ENCODE data around the gene MBTPS1.

Gene MBTPS1

DNA sequence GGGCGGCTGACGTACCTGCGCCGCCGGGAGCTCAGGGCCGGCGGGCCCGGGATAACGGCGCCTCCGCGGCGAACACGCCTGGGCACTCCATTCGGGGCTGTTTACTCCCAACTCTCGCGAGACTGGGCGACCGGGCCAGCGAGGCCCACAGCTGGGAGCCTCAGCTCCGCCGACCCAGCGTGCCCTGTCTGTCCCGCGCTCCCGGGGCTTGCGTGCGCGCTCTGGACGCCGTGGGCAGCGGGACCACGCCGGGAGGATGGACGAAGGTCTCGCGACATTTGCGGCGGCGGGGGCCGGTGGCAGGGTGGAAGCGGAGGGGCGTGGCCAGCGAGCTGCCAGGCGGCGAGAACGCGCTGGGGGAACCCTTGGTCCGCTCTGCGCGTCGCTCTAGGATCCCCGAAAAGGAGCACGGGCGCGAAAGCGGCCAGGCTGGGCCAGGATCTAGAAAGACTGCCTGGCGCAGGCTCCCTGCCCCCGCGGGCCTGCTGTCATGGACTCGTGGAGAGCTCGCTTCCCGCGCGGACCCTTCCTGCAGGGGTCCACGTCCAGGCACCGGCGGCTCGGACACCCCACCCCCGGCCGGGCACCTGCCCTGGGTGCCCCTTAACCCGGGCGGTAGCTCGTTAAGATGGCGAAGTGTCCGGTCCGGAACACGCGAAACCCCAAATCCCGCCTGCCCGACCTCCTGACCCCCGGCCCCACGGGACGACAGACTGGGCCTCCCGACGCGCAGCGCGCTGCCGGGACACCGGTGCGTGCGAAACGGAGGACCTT is at the start of gene MBTPS1:
Gene MBTPS1, minus strand, starts transcription at position 223 of the 774 bp plus-strand sequence. CDS start 15,159 bp downstream, outside the sequence.
- peak within 1 kb of the TSS; percentile 93 for H3K4me3 Mint-ChIP-seq
- no peaks in the 10 kb centered on the region for H3K9me3 Mint-ChIP-seq
- H3K36me3 Mint-ChIP-seq = peaks cover 3% of the 10 kb centered on the region
- CTCF ChIA-PET = interaction anchor here (0.8 to 2.7 kb wide), 9 partner anchors 15 to 70 kb away, joined by 3 to 12 read pairs (median 4); partner anchors contain the start of gene TAF1C
- DNase-seq = peak; percentile 98
- H3K4me1 Mint-ChIP-seq = peaks cover 25% of the 10 kb centered on the region
- peak within 1 kb of the TSS; percentile 94 for H3K27ac Mint-ChIP-seq
- H3K27me3 Mint-ChIP-seq = no peaks in the 10 kb centered on the region

DNA sequence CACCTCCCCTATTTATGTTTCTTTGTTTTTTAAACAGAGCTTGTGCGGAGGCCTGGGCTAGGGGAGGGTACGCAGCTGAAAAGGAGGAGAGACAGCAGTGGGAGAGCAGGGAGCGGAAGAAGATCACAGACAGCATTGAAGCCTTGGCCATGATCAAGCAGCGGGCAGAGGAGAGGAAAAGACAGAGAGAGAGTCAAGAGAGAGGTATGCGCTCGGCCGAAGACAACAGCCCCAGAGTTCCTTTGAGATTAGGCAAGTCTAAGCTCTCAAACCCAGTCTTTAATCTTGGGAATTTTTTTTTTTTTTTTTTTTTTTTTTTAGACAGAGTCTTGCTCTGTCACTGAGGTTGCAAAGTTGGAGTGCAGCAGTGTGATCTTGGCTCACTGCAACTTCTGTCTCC is 49.0 kb upstream of the MBTPS1 start:
- Mint-ChIP-seq H3K36me3 (no peaks in the 10 kb centered on the region), H3K4me3 (no peak overlapping the region), H3K27me3 (peaks cover 37% of the 10 kb centered on the region), H3K27ac (no peak overlapping the region), H3K4me1 (no peaks in the 10 kb centered on the region), H3K9me3 (no peaks in the 10 kb centered on the region)
- CTCF ChIA-PET = no interaction called here
- DNase-seq = no peak

DNA sequence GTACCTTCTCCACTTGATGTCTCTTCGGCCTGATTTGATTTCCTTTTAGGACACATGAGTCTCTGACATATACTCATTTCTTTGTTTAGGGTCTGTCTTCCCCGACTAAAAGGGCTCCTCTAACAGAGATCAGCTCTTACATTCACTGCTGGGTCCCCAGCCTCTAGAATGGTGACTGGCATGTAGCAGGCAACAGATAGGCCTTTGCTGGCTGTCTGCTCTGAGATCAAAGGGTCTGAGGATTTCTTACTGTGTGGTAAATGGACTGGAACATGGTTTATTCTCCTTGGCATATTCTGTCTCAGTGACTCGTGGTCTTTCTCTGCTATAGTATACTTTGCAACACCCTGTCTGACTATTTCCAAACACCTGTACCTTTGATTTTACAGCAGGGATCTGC is 45.1 kb upstream of the MBTPS1 start:
- no peak overlapping the region for H3K4me3 Mint-ChIP-seq
- no peak overlapping the region for H3K27ac Mint-ChIP-seq
- no peaks in the 10 kb centered on the region for H3K9me3 Mint-ChIP-seq
- H3K36me3 Mint-ChIP-seq = no peaks in the 10 kb centered on the region
- peaks cover 51% of the 10 kb centered on the region for H3K27me3 Mint-ChIP-seq
- no peaks in the 10 kb centered on the region for H3K4me1 Mint-ChIP-seq
- CTCF ChIA-PET = interaction anchor here (1.1 kb wide), 1 partner anchor 24 kb away, joined by 3 read pairs; no protein-coding TSS in a partner anchor
- DNase-seq = no peak

DNA sequence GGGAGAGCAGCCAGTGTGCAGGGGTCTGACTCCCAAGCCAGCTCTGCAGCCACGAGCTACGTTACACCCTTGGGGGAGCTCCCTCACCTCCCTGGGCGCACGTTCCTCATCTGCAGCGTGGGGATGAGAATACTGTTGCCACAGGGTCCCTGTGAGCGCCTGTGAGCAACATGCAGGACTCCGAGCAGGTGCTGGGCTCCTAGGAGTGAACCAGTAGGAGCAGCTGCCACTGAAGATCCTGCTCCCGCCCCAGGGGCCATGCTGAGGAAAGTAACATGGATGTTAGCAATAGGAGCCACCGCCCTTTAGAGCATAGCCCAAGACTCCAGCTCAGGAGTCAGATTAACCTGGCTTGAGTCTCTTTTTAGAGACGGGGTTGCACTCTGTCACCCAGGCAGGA is 44.3 kb upstream of the MBTPS1 start:
- no peaks in the 10 kb centered on the region for H3K9me3 Mint-ChIP-seq
- DNase-seq = no peak
- no peak overlapping the region for H3K27ac Mint-ChIP-seq
- peaks cover 44% of the 10 kb centered on the region for H3K27me3 Mint-ChIP-seq
- H3K36me3 Mint-ChIP-seq = no peaks in the 10 kb centered on the region
- CTCF ChIA-PET = interaction anchor here (1.1 kb wide), 1 partner anchor 23 kb away, joined by 3 read pairs; no protein-coding TSS in a partner anchor
- no peaks in the 10 kb centered on the region for H3K4me1 Mint-ChIP-seq
- no peak overlapping the region for H3K4me3 Mint-ChIP-seq

DNA sequence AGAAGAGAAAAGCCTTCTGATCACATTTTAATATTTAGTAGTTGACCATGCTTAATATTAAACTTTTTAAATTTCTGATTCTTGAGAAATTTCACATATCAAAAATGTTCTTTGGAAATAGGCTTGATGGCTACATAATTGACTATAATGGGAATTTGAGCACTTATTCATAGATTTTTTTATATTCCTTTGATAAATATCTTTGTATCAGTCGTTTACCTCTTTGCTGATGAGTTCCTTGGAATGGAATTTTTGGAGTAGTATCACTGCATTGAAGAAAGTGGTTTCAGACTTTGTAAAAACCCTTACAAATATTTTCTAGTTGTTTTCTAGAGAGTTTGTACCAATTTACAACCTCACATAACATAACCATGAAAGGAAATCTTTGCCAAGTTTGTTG is 43.1 kb upstream of the MBTPS1 start:
- no peak overlapping the region for H3K4me3 Mint-ChIP-seq

DNA sequence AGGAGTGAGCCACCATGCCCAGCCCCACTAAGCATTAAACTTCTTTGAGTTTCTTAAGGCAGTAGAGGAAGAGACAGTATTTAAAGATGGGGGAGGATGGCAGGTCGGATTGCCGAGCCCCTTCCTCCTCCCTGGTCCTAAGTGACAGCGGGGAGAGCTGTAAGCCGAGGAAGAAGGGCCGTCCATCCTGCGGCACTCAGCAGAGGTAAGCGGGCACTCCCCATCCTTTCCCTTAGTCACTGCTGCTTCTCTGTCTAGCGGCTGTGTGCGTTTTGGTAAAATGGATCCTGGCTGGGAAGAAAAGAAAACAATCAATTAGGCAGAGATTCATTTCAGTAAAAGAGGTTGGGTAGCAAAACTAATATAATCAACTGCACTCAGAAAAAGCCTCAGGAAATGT is 42.3 kb upstream of the MBTPS1 start:
- no peaks in the 10 kb centered on the region for H3K9me3 Mint-ChIP-seq
- H3K4me1 Mint-ChIP-seq = no peaks in the 10 kb centered on the region
- CTCF ChIA-PET = interaction anchor here (1.2 kb wide), 1 partner anchor 93 kb away, joined by 3 read pairs; no protein-coding TSS in a partner anchor
- H3K36me3 Mint-ChIP-seq = no peaks in the 10 kb centered on the region
- H3K4me3 Mint-ChIP-seq = no peak overlapping the region
- no peak for DNase-seq
- no peak overlapping the region for H3K27ac Mint-ChIP-seq
- H3K27me3 Mint-ChIP-seq = peaks cover 45% of the 10 kb centered on the region

More for the DNA sequence above, 43.1 kb upstream of the MBTPS1 start:
- H3K9me3 Mint-ChIP-seq = no peaks in the 10 kb centered on the region
- no peaks in the 10 kb centered on the region for H3K36me3 Mint-ChIP-seq
- H3K27ac Mint-ChIP-seq = no peak overlapping the region
- H3K4me1 Mint-ChIP-seq = no peaks in the 10 kb centered on the region
- peaks cover 45% of the 10 kb centered on the region for H3K27me3 Mint-ChIP-seq
- CTCF ChIA-PET = no interaction called here
- no peak for DNase-seq

DNA sequence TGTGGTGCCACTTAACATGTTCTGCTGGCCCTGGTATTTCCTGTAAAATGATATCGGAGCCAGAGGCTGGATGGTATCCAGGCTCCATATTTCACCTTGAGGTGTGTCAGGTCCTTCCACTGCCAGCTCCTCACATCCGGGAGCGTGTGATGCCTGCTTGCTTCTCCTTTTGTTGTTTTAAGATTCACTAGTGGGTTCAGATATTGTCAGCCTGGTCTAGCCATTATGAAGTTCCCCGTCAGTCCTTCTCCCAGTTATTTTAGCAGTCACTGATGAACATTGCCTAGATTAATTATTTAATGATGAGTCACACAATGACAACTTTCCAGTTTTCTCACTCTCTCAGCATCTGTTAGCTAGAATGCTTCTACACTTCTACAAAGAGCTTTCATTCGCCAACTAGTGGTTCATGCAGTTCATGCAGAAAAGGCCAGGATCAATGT is 39.6 kb upstream of the MBTPS1 start:
- peaks cover 48% of the 10 kb centered on the region for H3K27me3 Mint-ChIP-seq
- no peaks in the 10 kb centered on the region for H3K36me3 Mint-ChIP-seq
- H3K4me3 Mint-ChIP-seq = no peak overlapping the region
- H3K4me1 Mint-ChIP-seq = no peaks in the 10 kb centered on the region
- no peak for DNase-seq
- CTCF ChIA-PET = interaction anchor here (1.0 to 1.2 kb wide), 2 partner anchors 20 to 72 kb away, joined by 3 to 4 read pairs; no protein-coding TSS in a partner anchor
- H3K9me3 Mint-ChIP-seq = no peaks in the 10 kb centered on the region
- no peak overlapping the region for H3K27ac Mint-ChIP-seq

DNA sequence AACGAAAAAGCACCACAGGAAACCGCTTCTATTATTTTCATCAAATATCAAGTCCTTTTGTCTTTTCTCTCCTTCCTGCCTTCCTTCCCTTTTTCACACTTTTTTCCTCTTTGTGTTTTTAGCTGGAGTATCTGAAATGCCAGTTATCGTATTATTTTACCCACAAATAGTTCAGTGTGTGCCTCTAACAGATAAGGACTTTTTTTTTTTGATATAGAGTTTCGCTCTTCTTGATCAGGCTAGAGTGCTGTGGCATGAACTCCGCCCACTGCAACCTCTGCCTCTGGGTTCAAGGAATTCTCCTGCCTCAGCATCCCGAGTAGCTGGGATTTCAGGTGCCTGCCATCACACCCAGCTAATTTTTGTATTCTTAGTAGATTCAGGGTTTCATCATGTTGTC is 39.0 kb upstream of the MBTPS1 start:
- Mint-ChIP-seq H3K36me3 (no peaks in the 10 kb centered on the region), H3K27ac (no peak overlapping the region), H3K9me3 (no peaks in the 10 kb centered on the region), H3K27me3 (peaks cover 48% of the 10 kb centered on the region), H3K4me1 (no peaks in the 10 kb centered on the region), H3K4me3 (no peak overlapping the region)
- CTCF ChIA-PET = interaction anchor here (1.0 to 1.2 kb wide), 2 partner anchors 20 to 71 kb away, joined by 3 to 4 read pairs; no protein-coding TSS in a partner anchor
- DNase-seq = no peak

DNA sequence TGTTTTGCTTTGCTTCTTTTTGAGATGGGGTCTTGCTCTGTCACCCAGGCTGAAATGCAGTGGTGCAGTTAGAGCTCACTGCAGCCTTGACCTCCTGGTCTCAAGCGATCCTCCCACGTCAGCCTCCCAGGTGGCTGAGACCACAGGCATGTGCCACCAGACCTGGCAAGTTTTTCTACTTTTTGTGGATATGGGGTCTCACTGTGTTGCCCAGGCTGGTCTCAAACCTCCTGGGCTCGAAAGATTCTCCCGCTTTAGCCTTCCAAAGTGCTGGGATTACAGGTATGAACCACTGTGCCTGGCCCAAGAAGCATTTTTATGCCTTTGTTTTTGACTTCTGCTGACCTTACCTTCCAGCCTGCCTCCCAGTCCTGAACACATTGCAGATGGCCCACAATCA is 38.5 kb upstream of the MBTPS1 start:
- H3K9me3 Mint-ChIP-seq = no peaks in the 10 kb centered on the region
- no peaks in the 10 kb centered on the region for H3K4me1 Mint-ChIP-seq
- H3K27me3 Mint-ChIP-seq = peaks cover 47% of the 10 kb centered on the region
- H3K4me3 Mint-ChIP-seq = no peak overlapping the region
- H3K27ac Mint-ChIP-seq = no peak overlapping the region
- no peak for DNase-seq
- H3K36me3 Mint-ChIP-seq = no peaks in the 10 kb centered on the region
- CTCF ChIA-PET = interaction anchor here (1.0 to 1.2 kb wide), 2 partner anchors 21 to 71 kb away, joined by 3 to 4 read pairs; no protein-coding TSS in a partner anchor

DNA sequence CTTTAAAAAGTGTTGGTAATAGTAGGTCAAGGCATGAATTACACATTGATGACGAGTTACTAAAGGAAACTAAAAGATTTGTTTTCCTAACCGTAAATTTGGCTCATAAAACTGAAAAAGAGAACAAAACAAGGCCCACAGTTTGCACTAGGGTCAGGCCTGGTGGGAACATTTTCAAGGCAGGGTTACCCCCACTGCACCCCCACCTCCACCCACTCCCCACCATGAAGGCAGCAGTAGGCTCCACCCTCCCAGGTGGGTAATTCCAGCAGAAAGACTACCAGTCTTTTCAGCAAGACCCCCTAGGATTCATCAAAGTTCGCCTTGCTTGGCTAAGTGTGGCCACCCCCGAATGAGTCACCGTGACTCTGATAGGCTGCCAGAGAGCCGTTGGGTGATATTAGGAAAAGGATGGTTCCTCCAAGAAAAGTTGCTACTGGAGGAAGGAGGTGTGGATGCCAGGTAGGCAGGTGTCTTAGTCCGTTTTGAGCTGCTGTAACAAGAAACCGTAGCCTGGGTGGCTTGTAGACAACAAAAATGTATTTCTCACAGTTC is 37.0 kb upstream of the MBTPS1 start:
- no peaks in the 10 kb centered on the region for H3K9me3 Mint-ChIP-seq
- no peak for DNase-seq
- CTCF ChIA-PET = no interaction called here

DNA sequence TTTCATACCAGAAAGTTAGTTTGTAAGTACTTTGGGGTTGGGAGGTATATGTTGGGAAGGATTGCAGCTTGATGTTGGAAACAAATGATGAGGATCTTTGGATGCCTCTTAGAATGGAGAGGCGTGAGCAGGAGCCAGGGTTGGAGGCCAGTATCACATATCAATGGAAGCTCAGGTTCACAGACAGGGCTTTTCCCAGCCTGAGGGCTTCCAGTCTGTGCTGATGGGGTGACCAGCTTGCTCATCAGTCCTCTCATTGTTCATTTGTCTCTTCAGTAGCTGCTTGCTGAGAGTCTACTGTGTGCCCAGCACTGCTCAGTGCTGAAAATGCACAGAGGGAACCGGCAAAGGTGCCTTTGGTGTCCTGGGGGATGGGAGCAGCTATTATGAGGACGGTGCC is 34.2 kb upstream of the MBTPS1 start:
- no peaks in the 10 kb centered on the region for H3K9me3 Mint-ChIP-seq
- H3K4me3 Mint-ChIP-seq = no peak overlapping the region
- H3K27ac Mint-ChIP-seq = no peak overlapping the region
- peaks cover 45% of the 10 kb centered on the region for H3K27me3 Mint-ChIP-seq
- H3K36me3 Mint-ChIP-seq = no peaks in the 10 kb centered on the region
- CTCF ChIA-PET = interaction anchor here (1.6 kb wide), 1 partner anchor 35 kb away, joined by 4 read pairs; the partner anchor contains the start of gene MBTPS1
- H3K4me1 Mint-ChIP-seq = peaks cover 3% of the 10 kb centered on the region
- DNase-seq = no peak

More for the DNA sequence above, 37.0 kb upstream of the MBTPS1 start:
- no peak overlapping the region for H3K27ac Mint-ChIP-seq
- no peak overlapping the region for H3K4me3 Mint-ChIP-seq
- no peaks in the 10 kb centered on the region for H3K4me1 Mint-ChIP-seq
- no peaks in the 10 kb centered on the region for H3K36me3 Mint-ChIP-seq
- H3K27me3 Mint-ChIP-seq = peaks cover 39% of the 10 kb centered on the region

DNA sequence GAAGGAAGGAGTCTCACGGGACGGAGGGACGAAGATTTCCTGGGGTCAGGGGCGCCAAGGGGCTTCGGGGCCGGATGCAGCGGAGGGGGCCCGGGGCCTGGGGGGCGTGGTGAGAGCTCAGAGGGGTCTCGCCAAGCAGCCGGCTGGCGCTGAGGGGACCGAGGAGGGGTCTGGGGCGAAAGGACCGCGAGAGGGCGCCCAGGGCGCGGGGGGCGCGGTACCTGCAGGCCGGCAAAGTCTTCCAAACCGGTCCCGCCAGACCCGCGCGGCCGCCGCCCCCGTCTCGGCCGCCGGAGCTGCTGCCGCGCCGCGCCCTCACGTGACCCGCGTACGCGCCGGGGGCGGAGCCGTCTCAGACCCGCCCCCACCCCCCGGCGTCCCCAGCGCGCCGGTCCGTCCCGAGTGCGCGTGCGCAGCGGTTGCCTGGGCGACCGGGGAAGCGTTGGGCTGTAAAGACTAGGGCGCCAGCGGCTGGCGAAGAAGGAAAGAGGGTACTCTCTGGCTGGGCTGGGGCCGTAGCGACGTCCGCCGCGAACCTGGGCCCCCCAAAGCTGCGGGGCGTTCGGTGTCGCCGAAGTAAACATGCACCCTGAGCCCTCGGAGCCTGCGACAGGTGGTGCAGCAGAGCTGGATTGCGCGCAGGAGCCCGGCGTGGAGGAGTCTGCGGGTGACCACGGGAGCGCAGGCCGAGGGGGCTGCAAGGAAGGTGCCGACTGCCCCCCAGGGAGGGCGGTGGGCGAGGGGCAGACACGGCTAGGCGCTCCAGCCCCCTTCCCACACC is 28.3 kb upstream of the MBTPS1 start, which contains the start of the genes DNAAF1 and HSDL1:
Gene DNAAF1, plus strand, starts transcription at position 450 of the 781 bp plus-strand sequence. Its CDS starts 133 bp downstream, at position 583.
Gene HSDL1, minus strand, starts transcription at position 319 of the 781 bp plus-strand sequence. CDS start 13,856 bp downstream, outside the sequence.
- CTCF ChIA-PET = interaction anchor here (1.0 kb wide), 1 partner anchor 31 kb away, joined by 3 read pairs; no protein-coding TSS in a partner anchor
- Mint-ChIP-seq H3K4me1 (peaks cover 20% of the 10 kb centered on the region), H3K27ac (peak within 1 kb of the TSS; percentile 86), H3K9me3 (no peaks in the 10 kb centered on the region), H3K36me3 (peaks cover 3% of the 10 kb centered on the region), H3K27me3 (peaks cover 32% of the 10 kb centered on the region), H3K4me3 (peak within 1 kb of the TSS; percentile 95)
- DNase-seq = peak; percentile 94

DNA sequence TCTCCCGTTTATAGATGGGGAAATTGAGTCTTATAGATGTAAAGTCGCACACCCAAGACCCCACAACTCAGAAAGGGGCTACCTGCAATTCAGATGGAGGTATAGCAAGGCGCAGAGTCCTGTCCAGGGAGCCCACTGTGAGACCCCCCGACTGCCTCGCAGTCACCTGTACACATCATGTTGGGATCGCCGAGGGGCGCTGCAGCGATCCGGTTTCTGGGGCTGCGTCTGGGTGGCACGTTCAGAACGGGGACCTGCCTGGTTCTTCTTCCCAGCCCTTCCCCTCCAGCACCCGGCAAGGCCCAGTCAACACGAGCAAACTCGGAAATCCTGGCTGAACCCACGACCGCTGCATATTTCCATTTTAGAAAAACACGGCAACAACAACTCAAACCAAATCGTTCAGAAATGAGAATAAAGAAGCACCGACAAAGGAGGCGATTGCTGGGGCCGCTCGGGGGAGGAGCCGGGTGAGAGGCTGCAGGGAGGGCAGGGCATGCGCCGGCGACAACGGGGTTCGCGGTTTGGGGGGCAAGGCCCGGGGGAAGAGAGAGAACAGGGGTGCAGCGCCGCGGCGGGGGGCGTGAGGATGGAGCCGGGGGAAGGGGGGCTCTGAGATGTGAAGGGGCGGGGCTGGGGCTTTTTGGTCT is 27.6 kb upstream of the MBTPS1 start:
- peak; percentile 69 for DNase-seq
- Mint-ChIP-seq H3K4me3 (peak overlapping the region; percentile 95), H3K9me3 (no peaks in the 10 kb centered on the region), H3K36me3 (peaks cover 3% of the 10 kb centered on the region), H3K27me3 (peaks cover 32% of the 10 kb centered on the region), H3K4me1 (peaks cover 25% of the 10 kb centered on the region), H3K27ac (peak overlapping the region; percentile 86)
- CTCF ChIA-PET = interaction anchor here (0.9 to 1.0 kb wide), 2 partner anchors 31 to 59 kb away, joined by 3 read pairs; no protein-coding TSS in a partner anchor

Data from activated naive CD4-positive, alpha-beta T cell treated with anti-CD3 and anti-CD28 coated beads, Interleukin-2, amount 10 ng/mL, durations not matched to agents 7 days and 5 days (primary cell).